Gastroesophageal sphincter (tissue), 3 donors: Measurements from ENCODE around the gene CNKSR2.

Experiments
- CTCF ChIP-seq, 4 experiments: fragments of 200-600 bp in 2 of 4; fragments of 450-650 bp in 2 of 4; sonication (generic) in 1 of 4; IDR thresholded peaks; one replicate each; pipeline ENCODE4 v1.5.1; 2017 to 2019; ENCODE audit warnings: antibody characterized with exemption in 4 of 4, mild to moderate bottlenecking in 2 of 4, moderate library complexity in 2 of 4
- EP300 ChIP-seq: sonication (generic); formaldehyde crosslinking; IDR thresholded peaks from one replicate; pipeline ENCODE4 v1.6.1; 2017; ENCODE audit warnings: antibody characterized with exemption, mild to moderate bottlenecking
- POLR2A ChIP-seq, 2 donors: fragments of 450-650 bp; IDR thresholded peaks; one replicate each; pipeline ENCODE4 v1.6.1; 2017; ENCODE audit warnings: antibody characterized with exemption in 2 of 2, mild to moderate bottlenecking in 2 of 2, moderate library complexity in 1 of 2
- POLR2AphosphoS5 ChIP-seq: sonication (generic); formaldehyde crosslinking; IDR thresholded peaks from one replicate; pipeline ENCODE4 v1.6.1; 2017; ENCODE audit warnings: antibody characterized with exemption

GRCh38 chrX:21658152-21658737 is 284.0 kb downstream of the CNKSR2 start, which contains the start of gene KLHL34:
- TF ChIP-seq CTCF (IDR thresholded peaks at IDR 0.05) = no peak
- TF ChIP-seq POLR2A (IDR thresholded peaks at IDR 0.05) = no peak
- TF ChIP-seq POLR2AphosphoS5 = no peak
- TF ChIP-seq EP300 = no peak
